ENCODE measurements around the gene TTYH3. TPM values are rescaled to one million over a fixed set of nuclear protein-coding genes. Genes with fewer than 3 reads are reported as not detected.

Gene TTYH3
- total RNA-seq, 2 donors from 2014 or later = 7.0 to 11.1 TPM

GRCh38 chr7:2660359-2661095 is 28.7 kb downstream of the TTYH3 start:
- Histone ChIP-seq H3K27ac (peak overlapping the region in 1 of 2 donors; percentile 21), H3K36me3 (peaks cover 8% of the 10 kb centered on the region), H3K4me1 (peaks cover 0 to 31% of the 10 kb centered on the region in 2 donors), H3K9me3 (no peaks in the 10 kb centered on the region), H3K27me3 (no peaks in the 10 kb centered on the region), H3K4me3 (no peak overlapping the region)
- peak in 1 of 2 donors; percentile 33 for TF ChIP-seq CTCF (IDR thresholded peaks at IDR 0.05)
- no peak for DNase-seq (ENCODE audit: low spot score)

- no peak for DNase-seq (ENCODE audit: low spot score)
- no peaks in the 10 kb centered on the region for H3K27me3 ChIP-seq
- H3K4me1 ChIP-seq = peaks cover 0 to 32% of the 10 kb centered on the region in 2 donors
- H3K36me3 ChIP-seq = peaks cover 8% of the 10 kb centered on the region
- no peak for TF ChIP-seq CTCF (IDR thresholded peaks at IDR 0.05)
- H3K9me3 ChIP-seq = no peaks in the 10 kb centered on the region
- no peak overlapping the region for H3K4me3 ChIP-seq
- no peak overlapping the region for H3K27ac ChIP-seq
Measured at GRCh38 chr7:2661096-2661449, 29.3 kb downstream of the TTYH3 start.

GRCh38 chr7:2661602-2662272 is 30.0 kb downstream of the TTYH3 start:
- peaks cover 1% of the 10 kb centered on the region for H3K36me3 ChIP-seq
- H3K27ac ChIP-seq = no peak overlapping the region
- no peak for TF ChIP-seq CTCF (IDR thresholded peaks at IDR 0.05)
- H3K27me3 ChIP-seq = no peaks in the 10 kb centered on the region
- H3K4me1 ChIP-seq = peaks cover 0 to 32% of the 10 kb centered on the region in 2 donors
- no peak for DNase-seq (ENCODE audit: low spot score)
- no peak overlapping the region for H3K4me3 ChIP-seq
- H3K9me3 ChIP-seq = no peaks in the 10 kb centered on the region

- no peak for TF ChIP-seq CTCF (IDR thresholded peaks at IDR 0.05)
- Histone ChIP-seq H3K36me3 (no peaks in the 10 kb centered on the region), H3K27me3 (no peaks in the 10 kb centered on the region), H3K4me1 (peaks cover 0 to 32% of the 10 kb centered on the region in 2 donors), H3K27ac (peak overlapping the region; percentile 45 to 64), H3K9me3 (no peaks in the 10 kb centered on the region), H3K4me3 (no peak overlapping the region)
- no peak for DNase-seq (ENCODE audit: low spot score)
Measured at GRCh38 chr7:2662273-2663120, 30.7 kb downstream of the TTYH3 start.

GRCh38 chr7:2663121-2663886 is 31.5 kb downstream of the TTYH3 start:
- H3K4me3 ChIP-seq = no peak overlapping the region
- peaks cover 0 to 32% of the 10 kb centered on the region in 2 donors for H3K4me1 ChIP-seq
- H3K9me3 ChIP-seq = no peaks in the 10 kb centered on the region
- peak overlapping the region; percentile 45 to 64 for H3K27ac ChIP-seq
- no peak for DNase-seq (ENCODE audit: low spot score)
- TF ChIP-seq CTCF (IDR thresholded peaks at IDR 0.05) = no peak
- no peaks in the 10 kb centered on the region for H3K27me3 ChIP-seq
- no peaks in the 10 kb centered on the region for H3K36me3 ChIP-seq
